H1 (cell line): ENCODE measurements around the gene RPL18. TPM values are rescaled to one million over a fixed set of nuclear protein-coding genes. Genes with fewer than 3 reads are reported as not detected.

Source experiments
- CTCF ChIA-PET: fragments of 300-600 bp; sonication (Branson Sonifier 250); formaldehyde crosslinking; loops from one replicate; lab custom pipeline; 2021; ENCODE audit not compliant: partially characterized antibody; lab: Charles Lee
- POLR2A ChIA-PET: fragments of 300-600 bp; sonication (Branson Sonifier 250); formaldehyde crosslinking; loops from one replicate; lab custom pipeline; 2021; ENCODE audit warnings: inconsistent platforms; ENCODE audit not compliant: partially characterized antibody; lab: Charles Lee
- DNase-seq, 2 experiments: peaks; one replicate each; pipeline versions ENCODE4 v3.0.0 to v3.0.0-alpha.2; 2010 to 2022; ENCODE audit warnings: low spot score in 2 of 2, low read depth in 1 of 2, mixed read lengths in 1 of 2
- FAIRE-seq: peaks from 2 replicates; lab custom pipeline; 2011; peaks lifted over from hg19 to GRCh38; lab: Jason Lieb, UNC
- H2AFZ ChIP-seq: 2 replicates; pipeline ENCODE4 v1.8.1; 2012; ENCODE audit warnings: low read length, inconsistent platforms
- H2AK5ac ChIP-seq: 2 replicates; pipeline ENCODE4 v1.6.1; 2013; ENCODE audit warnings: low read depth, low read length
- H2BK120ac ChIP-seq: replicated peaks from 2 replicates; pipeline ENCODE3; 2013; ENCODE audit warnings: low read depth, low read length, inconsistent platforms
- H2BK12ac ChIP-seq: 2 replicates; pipeline ENCODE4 v1.6.1; 2013; ENCODE audit warnings: low read depth, low read length
- H2BK15ac ChIP-seq: 2 replicates; pipeline ENCODE4 v1.6.1; 2013; ENCODE audit warnings: low read length
- H2BK20ac ChIP-seq: 2 replicates; pipeline ENCODE4 v1.6.1; 2013; ENCODE audit warnings: low read length
- H2BK5ac ChIP-seq: 2 replicates; pipeline ENCODE4 v1.6.1; 2013; ENCODE audit warnings: low read depth, low read length
- H3K14ac ChIP-seq: 2 replicates; pipeline ENCODE4 v1.6.1; 2013; ENCODE audit warnings: inconsistent platforms; ENCODE audit not compliant: insufficient read length
- H3K18ac ChIP-seq: 2 replicates; pipeline ENCODE4 v1.6.1; 2013; ENCODE audit warnings: low read length; ENCODE audit errors: extremely low read depth
- H3K23ac ChIP-seq: 2 replicates; pipeline ENCODE4 v1.6.1; 2013; ENCODE audit warnings: inconsistent platforms; ENCODE audit not compliant: insufficient read length
- H3K23me2 ChIP-seq: 2 replicates; pipeline ENCODE4 v1.6.1; 2013; ENCODE audit warnings: low read depth, low read length
- H3K27ac ChIP-seq: 2 replicates; pipeline ENCODE4 v1.6.1; 2011; ENCODE audit warnings: low read depth, low read length, inconsistent platforms
- H3K27me3 ChIP-seq, 4 experiments: replicated peaks in 1 of 4; 1 replicate in 1 of 4; 2 replicates in 3 of 4; pipeline versions ENCODE4 v1.6.1 to v1.8.1; 2011 to 2013; ENCODE audit warnings: low read length in 3 of 4, mild to moderate bottlenecking in 3 of 4, inconsistent platforms in 2 of 4, mixed read lengths in 2 of 4, moderate library complexity in 1 of 4; ENCODE audit not compliant: control insufficient read depth in 3 of 4, insufficient read depth in 3 of 4; ENCODE audit errors: extremely low read depth in 1 of 4
- H3K36me3 ChIP-seq, 4 experiments: 2 replicates each; pipeline versions ENCODE4 v1.6.1 to v1.8.1; 2011 to 2013; ENCODE audit warnings: mild to moderate bottlenecking in 4 of 4, low read length in 3 of 4, moderate library complexity in 2 of 4, control low read depth in 1 of 4, inconsistent platforms in 1 of 4; ENCODE audit not compliant: insufficient read depth in 4 of 4, control insufficient read depth in 2 of 4
- H3K4ac ChIP-seq: replicated peaks from 2 replicates; pipeline ENCODE3; 2013; ENCODE audit warnings: low read length, low read depth, mixed read lengths, inconsistent platforms; ENCODE audit not compliant: insufficient read length
- H3K4me1 ChIP-seq, 4 experiments: replicated peaks in 1 of 4; 1 replicate in 1 of 4; 2 replicates in 3 of 4; pipeline versions ENCODE4 v1.6.1 to v1.8.1; 2011 to 2013; ENCODE audit warnings: low read length in 3 of 4, inconsistent platforms in 2 of 4, mixed read lengths in 1 of 4; ENCODE audit not compliant: insufficient read depth in 4 of 4, control insufficient read depth in 3 of 4
- H3K4me2 ChIP-seq, 2 experiments: 2 replicates each; pipeline versions ENCODE4 v1.6.1 to v1.8.1; 2011 to 2013; ENCODE audit warnings: low read depth in 2 of 2, low read length in 2 of 2, control low read depth in 1 of 2, inconsistent platforms in 1 of 2, mild to moderate bottlenecking in 1 of 2; ENCODE audit not compliant: insufficient read depth in 1 of 2
- H3K4me3 ChIP-seq, 4 experiments: fragments of 200-600, 300-600 bp in 1 of 4; sonication (generic), shearing (Covaris generic), sonication (Bioruptor Twin) in 1 of 4; 2 replicates each; pipeline versions ENCODE4 v1.5.1 to v1.8.1; 2011 to 2016; ENCODE audit warnings: low read length in 4 of 4, low read depth in 3 of 4, control low read depth in 2 of 4, inconsistent platforms in 2 of 4, mild to moderate bottlenecking in 2 of 4, mixed read lengths in 1 of 4, moderate library complexity in 1 of 4; ENCODE audit not compliant: insufficient read depth in 2 of 4; ENCODE audit errors: extremely low read depth in 1 of 4
- H3K56ac ChIP-seq: replicated peaks from 2 replicates; pipeline ENCODE3; 2013; ENCODE audit warnings: low read depth, mild to moderate bottlenecking, mixed read lengths, low read length, inconsistent platforms; ENCODE audit not compliant: insufficient read length
- H3K79me1 ChIP-seq: 2 replicates; pipeline ENCODE4 v1.6.1; 2013; ENCODE audit warnings: low read depth, low read length, control low read depth
- H3K79me2 ChIP-seq, 2 experiments: 2 replicates each; pipeline versions ENCODE4 v1.6.1 to v1.8.1; 2012 to 2013; ENCODE audit warnings: low read length in 2 of 2, mild to moderate bottlenecking in 2 of 2, inconsistent platforms in 1 of 2; ENCODE audit not compliant: insufficient read depth in 2 of 2, control insufficient read depth in 1 of 2
- H3K9ac ChIP-seq, 4 experiments: replicated peaks in 1 of 4; 1 replicate in 1 of 4; 2 replicates in 3 of 4; pipeline versions ENCODE4 v1.6.1 to v1.8.1; 2011 to 2013; ENCODE audit warnings: low read depth in 3 of 4, low read length in 3 of 4, control low read depth in 2 of 4, mild to moderate bottlenecking in 2 of 4, moderate library complexity in 2 of 4, inconsistent platforms in 1 of 4; ENCODE audit errors: extremely low read depth in 1 of 4
- H3K9me3 ChIP-seq, 2 experiments: 2 replicates each; pipeline versions ENCODE4 v1.6.1 to v1.8.1; 2012 to 2013; ENCODE audit warnings: mild to moderate bottlenecking in 2 of 2, moderate library complexity in 2 of 2, control low read depth in 1 of 2, inconsistent platforms in 1 of 2, low read depth in 1 of 2, low read length in 1 of 2, mixed read lengths in 1 of 2; ENCODE audit not compliant: insufficient read depth in 2 of 2
- H4K20me1 ChIP-seq, 2 experiments: replicated peaks in 1 of 2; 2 replicates each; pipeline versions ENCODE3 to v1.8.1; 2011 to 2013; ENCODE audit warnings: inconsistent platforms in 2 of 2, low read length in 2 of 2, mild to moderate bottlenecking in 1 of 2; ENCODE audit not compliant: insufficient read depth in 2 of 2, control insufficient read depth in 1 of 2
- H4K5ac ChIP-seq: 2 replicates; pipeline ENCODE4 v1.6.1; 2013; ENCODE audit warnings: low read length, low read depth, mixed read lengths, inconsistent platforms; ENCODE audit not compliant: insufficient read length
- H4K8ac ChIP-seq: 2 replicates; pipeline ENCODE4 v1.8.0; 2013; ENCODE audit warnings: mild to moderate bottlenecking, moderate library complexity, low read length, inconsistent platforms; ENCODE audit not compliant: insufficient read depth; ENCODE audit errors: extremely low read depth
- H4K91ac ChIP-seq: replicated peaks from 2 replicates; pipeline ENCODE3; 2013; ENCODE audit warnings: low read length, mixed read lengths, inconsistent platforms; ENCODE audit not compliant: insufficient read length
- KDM1A ChIP-seq: fragments of 200-600, 300-600 bp; sonication (generic); IDR thresholded peaks from 2 replicates; pipeline ENCODE4 v1.7.1; 2016; ENCODE audit warnings: mild to moderate bottlenecking, low read length, borderline replicate concordance
- WGBS, 2 experiments: shearing (Covaris generic) in 1 of 2; methylation state at CpG; one replicate each; pipeline versions ENCODE4 v1.1.6 to v1.1.7; 2013 to 2015; ENCODE audit warnings: low lambda C conversion rate in 2 of 2, mixed read lengths in 2 of 2, inconsistent platforms in 1 of 2, low coverage in 1 of 2, missing lambda C conversion rate in 1 of 2; ENCODE audit not compliant: insufficient replicate concordance in 2 of 2, insufficient coverage in 1 of 2, insufficient read length in 1 of 2; ENCODE audit errors: extremely low coverage in 1 of 2, missing lambda C conversion rate in 1 of 2; 5-methylcytosine and 5-hydroxymethylcytosine counted together
- polyA plus RNA-seq, 7 experiments: library from polyadenylated mRNA; depleted of rRNA in 3 of 7; stranded (reverse) in 5 of 7; unstranded in 2 of 7; fragments of >200 nt in 5 of 7; fragments of 200-250 nt in 2 of 7; gene quantifications; 1 replicate in 5 of 7; 2 replicates in 1 of 7; 4 replicates in 1 of 7; pipeline versions ENCODE4 v1.2.1 to v1.2.3, GENCODE V29; 2011 to 2013; ENCODE audit warnings: missing spikeins in 2 of 7, mixed read lengths in 2 of 7
- total RNA-seq: library from RNA; stranded (reverse); fragmentation: NEBNext Ultra II Directional; extraction: Animal tissue kit (Norgen Biotek cat#: 25700); gene quantifications from 2 replicates; pipeline ENCODE4 v1.2.1, GENCODE V29; 2021
- TF ChIP-seq, protein P1 (sequence below): IDR thresholded peaks from 2 replicates; pipeline ENCODE4 v1.6.1; 2011; ENCODE audit warnings: low read depth, mild to moderate bottlenecking, low read length; ENCODE audit not compliant: insufficient read depth

Gene RPL18
- total and polyA plus RNA-seq, 2 of the 8 experiments (the other 6 are each of a cell fraction or from before 2014, with no cell fraction given) = 1,669 to 2,789 TPM

- Histone ChIP-seq H3K18ac (no peak overlapping the region), H3K27me3 (no peaks in the 10 kb centered on the region), H3K56ac (no peak overlapping the region), H4K91ac (no peak overlapping the region), H3K9me3 (no peaks in the 10 kb centered on the region), H4K5ac (no peak overlapping the region), H3K14ac (no peak overlapping the region), H2BK15ac (no peak overlapping the region), H3K27ac (no peak overlapping the region), H3K4me3 (no peak overlapping the region), H3K4me2 (no peak overlapping the region), H4K20me1 (peaks cover 0 to 2% of the 10 kb centered on the region in 2 experiments), H3K79me2 (no peaks in the 10 kb centered on the region), H3K79me1 (no peaks in the 10 kb centered on the region), H4K8ac (no peak overlapping the region), H2BK20ac (no peak overlapping the region), H3K23ac (no peak overlapping the region), H3K9ac (no peak overlapping the region)
- no peak for DNase-seq
- WGBS, 2 experiments = 92% methylated on average over 9 of the region's 9 CpGs; no CpG with 5 or more reads in 1 of the 2 experiments
- POLR2A ChIA-PET = interaction anchor here (27.0 kb wide), 1 partner anchor 19 kb away, joined by 788 read pairs; the partner anchor contains the start of genes DBP, FAM83E, RPL18 and SPHK2
- FAIRE-seq = no peak
- TF ChIP-seq, protein P1, sequence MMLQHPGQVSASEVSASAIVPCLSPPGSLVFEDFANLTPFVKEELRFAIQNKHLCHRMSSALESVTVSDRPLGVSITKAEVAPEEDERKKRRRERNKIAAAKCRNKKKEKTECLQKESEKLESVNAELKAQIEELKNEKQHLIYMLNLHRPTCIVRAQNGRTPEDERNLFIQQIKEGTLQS = no peak
- peak; percentile 75; the same call in 1 of the 2 replicates for TF ChIP-seq KDM1A
- TF ChIP-seq, all 59 proteins: peak for 1
- no peak overlapping the region for H2AK5ac ChIP-seq
- CTCF ChIA-PET = interaction anchor here (0.7 kb wide), 1 partner anchor 114 kb away, joined by 4 read pairs; no protein-coding TSS in a partner anchor
- H3K4ac ChIP-seq = no peak overlapping the region
- H2AFZ ChIP-seq = no peak overlapping the region
- H2BK120ac ChIP-seq = no peak overlapping the region
- H3K4me1 ChIP-seq = peaks cover 0 to under 1% (median 0%) of the 10 kb centered on the region in 4 experiments; a peak in 1 of 7 replicates
- H2BK5ac ChIP-seq = no peak overlapping the region
- no peaks in the 10 kb centered on the region for H3K23me2 ChIP-seq
- no peak overlapping the region for H2BK12ac ChIP-seq
- H3K36me3 ChIP-seq = no peaks in the 10 kb centered on the region
Observed at GRCh38 chr19:48603850-48604249, 15.1 kb downstream of the RPL18 start.
